ENCODE data around the gene ITGB7. TPM values are rescaled to one million over a fixed set of nuclear protein-coding genes. Genes with fewer than 3 reads are reported as not detected.

Gene ITGB7
- total and polyA plus RNA-seq, 12 donors: 0.33 to 7.4 (median 3.7) TPM

- WGBS, 4 donors: 76 to 85% (median 82%) methylated on average over 11 of the region's 11 CpGs
- Histone ChIP-seq H3K36me3 (replicated peaks in 1 of 2) (no peaks in the 10 kb centered on the region), H3K27ac (no peak overlapping the region), H3K4me3 (no peak overlapping the region), H3K9me3 (replicated peaks in 1 of 3) (no peaks in the 10 kb centered on the region), H3K4me1 (replicated peaks in 1 of 2) (peaks cover 4 to 16% of the 10 kb centered on the region in 2 donors), H3K27me3 (no peaks in the 10 kb centered on the region)
- no peak for DNase-seq
- TF ChIP-seq CTCF (IDR thresholded peaks at IDR 0.05) (no peak), POLR2A (IDR thresholded peaks at IDR 0.05) (no peak)
- intact Hi-C loops (cut with DNase I): loop anchor here in 1 of 2 donors (10.0 kb wide), 1 partner anchor 129 kb away; no protein-coding TSS in a partner anchor
These were observed 12.9 kb downstream of the ITGB7 start for GRCh38 chr12:53193985-53194716.

- peaks cover 3 to 14% of the 10 kb centered on the region in 2 donors for H3K4me1 ChIP-seq (replicated peaks in 1 of 2)
- TF ChIP-seq POLR2A (IDR thresholded peaks at IDR 0.05) (no peak), CTCF (IDR thresholded peaks at IDR 0.05) (no peak)
- H3K36me3 ChIP-seq (replicated peaks in 1 of 2): peaks cover 0 to 6% of the 10 kb centered on the region in 2 donors
- WGBS, 4 donors: 72 to 88% (median 84%) methylated on average over 3 to 9 of the region's 9 CpGs
- no peak overlapping the region for H3K4me3 ChIP-seq
- H3K27me3 ChIP-seq: no peaks in the 10 kb centered on the region
- H3K27ac ChIP-seq: no peak overlapping the region
- no peaks in the 10 kb centered on the region for H3K9me3 ChIP-seq (replicated peaks in 1 of 3)
- no peak for DNase-seq
- intact Hi-C loops (cut with DNase I): loop anchor here in 1 of 2 donors (10.0 kb wide), 1 partner anchor 128 kb away; no protein-coding TSS in a partner anchor
These were observed 14.0 kb downstream of the ITGB7 start for GRCh38 chr12:53193040-53193439.

GRCh38 chr12:53192531-53193021 lies 14.5 kb downstream of the ITGB7 start:
- no peak for DNase-seq
- Histone ChIP-seq H3K36me3 (replicated peaks in 1 of 2) (peaks cover 0 to 10% of the 10 kb centered on the region in 2 donors), H3K9me3 (replicated peaks in 1 of 3) (no peaks in the 10 kb centered on the region), H3K27ac (no peak overlapping the region), H3K27me3 (no peaks in the 10 kb centered on the region), H3K4me1 (replicated peaks in 1 of 2) (peaks cover 0 to 9% of the 10 kb centered on the region in 2 donors), H3K4me3 (no peak overlapping the region)
- intact Hi-C loops (cut with DNase I): loop anchor here in 1 of 2 donors (10.0 kb wide), 1 partner anchor 128 kb away; no protein-coding TSS in a partner anchor
- TF ChIP-seq CTCF (IDR thresholded peaks at IDR 0.05): no peak
- no peak for TF ChIP-seq POLR2A (IDR thresholded peaks at IDR 0.05)
- 95 to 98% (median 96%) methylated on average over 8 to 14 of the region's 14 CpGs for WGBS, 4 donors

- TF ChIP-seq CTCF (IDR thresholded peaks at IDR 0.05): no peak
- TF ChIP-seq POLR2A (IDR thresholded peaks at IDR 0.05): no peak
- 72 to 91% (median 84%) methylated on average over 9 to 14 of the region's 14 CpGs for WGBS, 4 donors
- intact Hi-C loops (cut with DNase I): loop anchor here in 1 of 2 donors (10.0 kb wide), 1 partner anchor 127 kb away; no protein-coding TSS in a partner anchor
- Histone ChIP-seq H3K4me1 (replicated peaks in 1 of 2) (peaks cover 0 to 6% of the 10 kb centered on the region in 2 donors), H3K27ac (no peak overlapping the region), H3K9me3 (replicated peaks in 1 of 3) (no peaks in the 10 kb centered on the region), H3K36me3 (replicated peaks in 1 of 2) (peaks cover 0 to 16% of the 10 kb centered on the region in 2 donors), H3K27me3 (no peaks in the 10 kb centered on the region), H3K4me3 (no peak overlapping the region)
- DNase-seq: no peak
These were observed 15.0 kb downstream of the ITGB7 start for GRCh38 chr12:53191885-53192530.

Measured in adrenal gland (tissue), 12 donors.